H1 (cell line): ENCODE data around the gene NOP9.

Experiments
- ATF3 ChIP-seq: IDR thresholded peaks from 2 replicates; pipeline ENCODE4 v1.6.1; 2011; ENCODE audit warnings: low read depth, mild to moderate bottlenecking, low read length; ENCODE audit not compliant: insufficient read depth
- CTBP2 ChIP-seq: IDR thresholded peaks from 2 replicates; pipeline ENCODE4 v1.7.0; 2011; ENCODE audit warnings: borderline replicate concordance, mild to moderate bottlenecking, moderate library complexity, mixed read lengths, low read length; ENCODE audit not compliant: insufficient read depth, insufficient read length
- E2F6 ChIP-seq: IDR thresholded peaks from 2 replicates; pipeline ENCODE4 v1.6.1; 2012; ENCODE audit warnings: inconsistent platforms
- HDAC2 ChIP-seq, 2 experiments: fragments of 300-600 bp in 1 of 2; sonication (generic) in 1 of 2; IDR thresholded peaks; 2 replicates each; pipeline ENCODE4 v1.6.1; 2011 to 2012; ENCODE audit warnings: low read depth in 2 of 2, low read length in 2 of 2, mild to moderate bottlenecking in 2 of 2, moderate library complexity in 2 of 2, borderline replicate concordance in 1 of 2, inconsistent platforms in 1 of 2
- HDAC6 ChIP-seq: IDR thresholded peaks from one replicate; pipeline ENCODE4 v1.7.1; 2012; ENCODE audit warnings: low read depth, mild to moderate bottlenecking, inconsistent platforms, low read length, moderate library complexity
- JUN ChIP-seq: IDR thresholded peaks from 2 replicates; pipeline ENCODE4 v1.6.1; 2011; ENCODE audit warnings: low read depth, mild to moderate bottlenecking, improper control_type of control experiment, low read length
- JUND ChIP-seq: IDR thresholded peaks from 2 replicates; pipeline ENCODE4 v1.6.1; 2011; ENCODE audit warnings: mild to moderate bottlenecking, improper control_type of control experiment, low read length
- MAX ChIP-seq: IDR thresholded peaks from 2 replicates; pipeline ENCODE4 v1.6.1; 2012; ENCODE audit warnings: inconsistent platforms
- POLR2A ChIP-seq, 2 experiments: IDR thresholded peaks; 1 replicate in 1 of 2; 2 replicates in 1 of 2; pipeline ENCODE4 v1.6.1; 2011; ENCODE audit warnings: low read depth in 2 of 2, low read length in 2 of 2, mild to moderate bottlenecking in 2 of 2; ENCODE audit errors: control extremely low read depth in 1 of 2
- POLR2AphosphoS5 ChIP-seq: IDR thresholded peaks from 2 replicates; pipeline ENCODE4 v1.6.1; 2011; ENCODE audit warnings: low read depth, low read length
- SP1 ChIP-seq: IDR thresholded peaks from 2 replicates; pipeline ENCODE4 v1.6.1; 2011; ENCODE audit warnings: low read depth, low read length
- TAF7 ChIP-seq: optimal IDR thresholded peaks from 2 replicates; pipeline ENCODE3; 2011; ENCODE audit warnings: low read depth, mild to moderate bottlenecking, inconsistent platforms, low read length, moderate library complexity, borderline replicate concordance
- TF ChIP-seq, protein P1 (sequence below), 3 experiments: IDR thresholded peaks; 1 replicate in 2 of 3; 2 replicates in 1 of 3; pipeline versions ENCODE4 v1.5.1 to v1.6.1; 2011; ENCODE audit warnings: low read length in 3 of 3, mild to moderate bottlenecking in 3 of 3, inconsistent platforms in 2 of 3, low read depth in 1 of 3, moderate library complexity in 1 of 3; ENCODE audit not compliant: insufficient read depth in 1 of 3; ENCODE audit errors: control extremely low read depth in 1 of 3

- TF ChIP-seq JUN (no peak), MAX (no peak), HDAC2 (IDR thresholded peaks at IDR 0.05; ENCODE audit: borderline replicate concordance in 1 of 2, low read depth in 2 of 2, low read length in 2 of 2) (no peak), SP1 (no peak), CTBP2 (no peak), JUND (no peak), TAF7 (no peak), E2F6 (no peak), POLR2AphosphoS5 (no peak), HDAC6 (no peak), ATF3 (no peak), POLR2A (IDR thresholded peaks at IDR 0.05; ENCODE audit: control extremely low read depth in 1 of 2, low read depth in 2 of 2, low read length in 2 of 2) (no peak)
- TF ChIP-seq, protein P1, sequence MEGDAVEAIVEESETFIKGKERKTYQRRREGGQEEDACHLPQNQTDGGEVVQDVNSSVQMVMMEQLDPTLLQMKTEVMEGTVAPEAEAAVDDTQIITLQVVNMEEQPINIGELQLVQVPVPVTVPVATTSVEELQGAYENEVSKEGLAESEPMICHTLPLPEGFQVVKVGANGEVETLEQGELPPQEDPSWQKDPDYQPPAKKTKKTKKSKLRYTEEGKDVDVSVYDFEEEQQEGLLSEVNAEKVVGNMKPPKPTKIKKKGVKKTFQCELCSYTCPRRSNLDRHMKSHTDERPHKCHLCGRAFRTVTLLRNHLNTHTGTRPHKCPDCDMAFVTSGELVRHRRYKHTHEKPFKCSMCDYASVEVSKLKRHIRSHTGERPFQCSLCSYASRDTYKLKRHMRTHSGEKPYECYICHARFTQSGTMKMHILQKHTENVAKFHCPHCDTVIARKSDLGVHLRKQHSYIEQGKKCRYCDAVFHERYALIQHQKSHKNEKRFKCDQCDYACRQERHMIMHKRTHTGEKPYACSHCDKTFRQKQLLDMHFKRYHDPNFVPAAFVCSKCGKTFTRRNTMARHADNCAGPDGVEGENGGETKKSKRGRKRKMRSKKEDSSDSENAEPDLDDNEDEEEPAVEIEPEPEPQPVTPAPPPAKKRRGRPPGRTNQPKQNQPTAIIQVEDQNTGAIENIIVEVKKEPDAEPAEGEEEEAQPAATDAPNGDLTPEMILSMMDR (IDR thresholded peaks at IDR 0.05; ENCODE audit: control extremely low read depth in 1 of 3, insufficient read depth in 1 of 3, low read depth in 1 of 3, low read length in 3 of 3): no peak
Observed at GRCh38 chr14:24267516-24267915, 32.1 kb upstream of the NOP9 start.
